GM12878 (cell line): ENCODE results near the gene ULK4. TPM values are rescaled to one million over a fixed set of nuclear protein-coding genes. Genes with fewer than 3 reads are reported as not detected.

Experiments
- ATAC-seq: fragments of 200-7000 bp; cut with Tn5 transposase; 3 replicates; pipeline ENCODE4 v1.9.1; 2020; ENCODE audit warnings: mild to moderate bottlenecking, moderate library complexity
- BruUV-seq: library from RNA; stranded (reverse); fragments of 400-500 nt; replicated peaks from 2 replicates; lab custom pipeline; 2021; lab: Mats Ljungman, UMichigan
- CTCF ChIA-PET: fragments of 300-600 bp; sonication (Branson Sonifier 250); formaldehyde crosslinking; extraction: SDS; loops from one replicate; lab custom pipeline; 2021; ENCODE audit warnings: inconsistent platforms; lab: Yijun Ruan, JAX
- POLR2A ChIA-PET: fragments of 350-600 bp; formaldehyde crosslinking; extraction: SDS; loops from one replicate; lab custom pipeline; 2021; ENCODE audit warnings: inconsistent platforms; lab: Charles Lee
- RAD21 ChIA-PET: fragments of 300-600 bp; sonication (Branson Sonifier 250); formaldehyde crosslinking; loops from one replicate; lab custom pipeline; 2023; ENCODE audit warnings: antibody characterized with exemption; ENCODE audit not compliant: unreplicated experiment; lab: Charles Lee
- SMC1A ChIA-PET: fragments of 300-600 bp; sonication (Branson Sonifier 250); formaldehyde crosslinking; loops from one replicate; lab custom pipeline; 2023; ENCODE audit not compliant: unreplicated experiment, uncharacterized antibody; lab: Charles Lee
- DNase-seq: peaks from one replicate; pipeline ENCODE4 v3.0.0-alpha.2; 2011; ENCODE audit warnings: low read depth, low spot score
- FAIRE-seq: peaks from 3 replicates; lab custom pipeline; 2011; peaks lifted over from hg19 to GRCh38; lab: Jason Lieb, UNC
- H2AFZ ChIP-seq: 2 replicates; pipeline ENCODE4 v1.6.0; 2011; ENCODE audit warnings: low read depth, low read length, control low read depth; ENCODE audit not compliant: control insufficient read depth
- H3K27ac ChIP-seq: 2 replicates; pipeline ENCODE4 v1.5.1; 2011; ENCODE audit warnings: control low read depth; ENCODE audit not compliant: control insufficient read depth, insufficient read depth
- H3K27me3 ChIP-seq, 2 experiments: replicated peaks in 1 of 2; 2 replicates each; pipeline versions ENCODE4 v1.6.0 to v1.6.1; 2011; ENCODE audit warnings: low read length in 1 of 2; ENCODE audit not compliant: control insufficient read depth in 2 of 2, insufficient read depth in 2 of 2
- H3K36me3 ChIP-seq, 2 experiments: 2 replicates each; pipeline ENCODE4 v1.5.1; 2011; ENCODE audit warnings: low read length in 1 of 2; ENCODE audit not compliant: control insufficient read depth in 2 of 2, insufficient read depth in 2 of 2
- H3K4me1 ChIP-seq: 2 replicates; pipeline ENCODE4 v1.6.1; 2011; ENCODE audit warnings: mild to moderate bottlenecking, low read length, moderate library complexity, mixed read lengths; ENCODE audit not compliant: control insufficient read depth, insufficient read depth
- H3K4me2 ChIP-seq: 2 replicates; pipeline ENCODE4 v1.6.0; 2011; ENCODE audit warnings: control low read depth; ENCODE audit not compliant: control insufficient read depth, insufficient read depth
- H3K4me3 ChIP-seq: fragments of 200-600 bp; sonication (generic); 2 replicates; pipeline ENCODE4 v1.5.1; 2016
- H3K79me2 ChIP-seq: 2 replicates; pipeline ENCODE4 v1.6.0; 2011; ENCODE audit warnings: low read length; ENCODE audit not compliant: control insufficient read depth, insufficient read depth
- H3K9ac ChIP-seq: 2 replicates; pipeline ENCODE4 v1.8.0; 2011; ENCODE audit warnings: low read length, control low read depth, mixed read lengths; ENCODE audit not compliant: control insufficient read depth, insufficient read depth
- H3K9me3 ChIP-seq: replicated peaks from 3 replicates; pipeline ENCODE4 v1.5.1; 2011; ENCODE audit warnings: mild to moderate bottlenecking, low read length; ENCODE audit not compliant: control insufficient read depth, insufficient read depth
- H4K20me1 ChIP-seq: 2 replicates; pipeline ENCODE4 v1.6.0; 2011; ENCODE audit not compliant: control insufficient read depth, insufficient read depth
- BHLHE40 ChIP-seq, 2 experiments: fragments of 450-650 bp in 1 of 2; IDR thresholded peaks; 2 replicates each; pipeline ENCODE4 v1.6.1; 2011 to 2017; ENCODE audit warnings: low read depth in 2 of 2, borderline replicate concordance in 1 of 2, improper control_type of control experiment in 1 of 2, low read length in 1 of 2, mild to moderate bottlenecking in 1 of 2
- E2F8 ChIP-seq: fragments of 450-650 bp; IDR thresholded peaks from 2 replicates; pipeline ENCODE4 v1.6.1; 2018; ENCODE audit warnings: mild to moderate bottlenecking, low read depth, moderate library complexity; ENCODE audit not compliant: partially characterized antibody
- ETV6 ChIP-seq, 2 experiments: fragments of 450-650 bp in 1 of 2; IDR thresholded peaks in 1 of 2; conservative IDR thresholded peaks in 1 of 2; 2 replicates each; pipeline ENCODE4 v1.6.1; 2014; ENCODE audit warnings: antibody characterized with exemption in 1 of 2, borderline replicate concordance in 1 of 2, low read depth in 1 of 2, mild to moderate bottlenecking in 1 of 2, moderate library complexity in 1 of 2
- GATAD2B ChIP-seq: fragments of 450-650 bp; conservative IDR thresholded peaks from 2 replicates; pipeline ENCODE4 v1.6.1; 2017; ENCODE audit warnings: low read depth, mild to moderate bottlenecking, moderate library complexity
- HDAC6 ChIP-seq: fragments of 200-600 bp; sonication (generic); IDR thresholded peaks from one replicate; pipeline ENCODE4 v1.8.0; 2017; ENCODE audit warnings: antibody characterized with exemption; ENCODE audit not compliant: unreplicated experiment
- MXI1 ChIP-seq: fragments of 150-350 bp; IDR thresholded peaks from 2 replicates; pipeline ENCODE4 v1.6.1; 2011; ENCODE audit warnings: low read depth, mild to moderate bottlenecking, inconsistent platforms, low read length, improper control_type of control experiment
- PML ChIP-seq: IDR thresholded peaks from 2 replicates; pipeline ENCODE4 v1.6.1; 2012; ENCODE audit warnings: low read length, inconsistent platforms
- POLR2A ChIP-seq: IDR thresholded peaks from 2 replicates; pipeline ENCODE4 v1.6.1; 2011; ENCODE audit warnings: low read depth, mild to moderate bottlenecking, low read length
- TAF1 ChIP-seq: IDR thresholded peaks from 2 replicates; pipeline ENCODE4 v1.6.1; 2011; ENCODE audit warnings: mild to moderate bottlenecking, low read depth, low read length, borderline replicate concordance
- TBL1XR1 ChIP-seq: IDR thresholded peaks from 2 replicates; pipeline ENCODE4 v1.6.1; 2012; ENCODE audit warnings: low read depth, low read length, improper control_type of control experiment
- ZNF687 ChIP-seq: fragments of 450-650 bp; IDR thresholded peaks from 2 replicates; pipeline ENCODE4 v1.6.1; 2017; ENCODE audit warnings: mild to moderate bottlenecking, moderate library complexity
- WGBS: methylation state at CpG from one replicate; pipeline ENCODE4 v1.1.6; 2016; ENCODE audit warnings: low lambda C conversion rate; ENCODE audit not compliant: insufficient replicate concordance, insufficient coverage; ENCODE audit errors: missing lambda C conversion rate; 5-methylcytosine and 5-hydroxymethylcytosine counted together
- in situ Hi-C: fragments of 300-500 bp; cut with MboI; formaldehyde crosslinking; loops from 9 replicates; pipeline ENCODE4 v1.14.3; 2018; ENCODE audit warnings: mixed read lengths
- intact Hi-C: fragments of 100-400 bp; cut with micrococcal nuclease; formaldehyde crosslinking; loops from one replicate; pipeline ENCODE4 v1.14.2; 2022; ENCODE audit not compliant: unreplicated experiment
- polyA plus RNA-seq, 11 experiments: library from polyadenylated mRNA; depleted of rRNA in 4 of 11; unstranded in 6 of 11; stranded (reverse) in 5 of 11; fragments of >200 nt; fragmentation: Nextera tagmentation in 4 of 11; fragmentation: Illumina TruSeq in 1 of 11; extraction: Ambion mirVana in 4 of 11; extraction: Trizol in 1 of 11; gene quantifications; 1 replicate in 1 of 11; 2 replicates in 10 of 11; pipeline versions ENCODE4 v1.2.1 to v1.2.3, GENCODE V29; 2011 to 2016; ENCODE audit warnings: inconsistent platforms in 2 of 11, missing spikeins in 2 of 11, low read depth in 1 of 11
- total RNA-seq, 4 experiments: library from RNA; depleted of rRNA in 3 of 4; stranded (reverse); fragments of >200 nt in 3 of 4; fragmentation: Illumina TruSeq in 1 of 4; extraction: Trizol in 1 of 4; gene quantifications; 2 replicates each; pipeline versions ENCODE4 v1.2.1 to v1.2.3, GENCODE V29; 2013 to 2021
- TF ChIP-seq, protein P1 (sequence below): IDR thresholded peaks from 2 replicates; pipeline ENCODE4 v1.6.1; 2012; ENCODE audit warnings: low read depth, low read length, improper control_type of control experiment
- TF ChIP-seq, protein P2 (sequence below): IDR thresholded peaks from 2 replicates; pipeline ENCODE4 v1.6.1; 2011; ENCODE audit warnings: low read depth, mild to moderate bottlenecking, low read length, moderate library complexity, borderline replicate concordance; ENCODE audit errors: extremely low read depth

The ULK4 gene
- total and polyA plus RNA-seq, 10 of the 15 experiments (the other 5 are each of a cell fraction or from before 2014, with no cell fraction given), result 3.5 to 7.6 (median 6.3) TPM

DNA sequence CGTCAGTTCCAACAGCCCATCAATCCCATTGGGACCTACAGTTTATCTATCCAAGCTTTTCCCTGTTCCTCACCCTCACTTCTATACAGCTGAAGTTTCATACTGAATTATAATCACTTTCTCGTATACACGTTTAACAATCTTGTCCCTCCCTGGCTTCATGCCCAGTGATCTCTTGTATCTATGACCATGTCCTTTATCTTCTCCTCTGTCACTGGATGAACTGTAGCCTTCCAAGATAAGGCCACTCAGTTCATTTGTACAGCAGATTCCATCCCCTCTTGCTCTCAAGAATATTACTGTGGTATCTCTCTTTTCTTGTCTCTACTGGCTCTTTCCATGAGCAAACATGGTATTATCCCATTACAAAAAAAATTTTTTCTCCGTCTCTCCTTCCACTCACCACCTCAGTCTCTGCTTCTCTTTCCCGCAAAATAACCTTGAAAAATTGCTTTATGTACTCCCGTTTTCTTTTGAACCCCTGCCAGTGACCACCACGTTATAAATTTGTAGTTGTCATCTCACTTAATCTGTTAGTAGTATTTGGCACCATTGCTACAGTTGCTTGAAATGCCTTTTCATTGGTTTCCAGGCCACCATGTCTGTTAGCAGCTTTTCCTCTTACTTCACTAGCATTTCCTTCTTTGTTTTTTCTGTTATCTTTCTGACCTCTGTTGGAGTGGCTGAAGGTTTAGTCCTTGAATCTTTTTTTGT is 753.2 kb downstream of the ULK4 start (continued):
- TF ChIP-seq ZNF687, result no peak

DNA sequence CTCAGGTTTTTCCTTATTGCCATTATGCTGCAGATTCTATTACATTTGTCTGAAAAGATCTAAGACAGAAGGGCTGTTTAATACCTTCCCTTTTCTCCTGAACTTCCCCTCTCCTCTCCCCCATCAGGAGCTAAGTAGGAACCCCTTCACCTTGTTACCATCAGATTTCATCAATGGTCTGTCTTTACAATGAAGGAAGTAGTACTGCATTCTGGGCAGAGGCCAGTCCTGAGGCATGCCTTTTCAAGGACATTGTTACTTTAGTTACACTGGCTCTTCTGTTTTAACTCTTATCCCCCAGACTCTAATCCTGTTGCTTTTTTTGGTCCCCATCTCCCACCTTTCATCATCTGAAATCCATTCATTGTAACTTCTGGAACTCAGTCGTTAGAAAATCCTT is 754.5 kb downstream of the ULK4 start:
- H3K4me3 ChIP-seq, result no peak overlapping the region
- SMC1A ChIA-PET, result interaction anchor here (1.1 to 1.4 kb wide), 3 partner anchors 8 to 25 kb away, joined by 4 to 5 read pairs (median 4); partner anchors contain the start of gene CTNNB1
- no peaks in the 10 kb centered on the region for H4K20me1 ChIP-seq
- H3K4me2 ChIP-seq, result no peak overlapping the region
- no peak overlapping the region for H2AFZ ChIP-seq
- in situ Hi-C loops, result no loop called here
- H3K9ac ChIP-seq, result no peak overlapping the region
- FAIRE-seq, result no peak
- 0 out of 2 replicates have a peak, but pooled peaks cover 4% of the 10 kb centered on the region for H3K4me1 ChIP-seq
- BruUV-seq, result no TSS peak
- H3K9me3 ChIP-seq, result peaks cover 6% of the 10 kb centered on the region
- H3K27ac ChIP-seq, result no peak overlapping the region
- H3K79me2 ChIP-seq, result peaks cover 97% of the 10 kb centered on the region
- no peak for DNase-seq
- H3K36me3 ChIP-seq, result peaks cover 0 to 4% of the 10 kb centered on the region in 2 experiments; a peak in 1 of 4 replicates
- RAD21 ChIA-PET, result interaction anchor here (1.8 kb wide), 1 partner anchor 8 kb away, joined by 4 read pairs; the partner anchor contains the start of gene CTNNB1
- POLR2A ChIA-PET, result no interaction called here
- CTCF ChIA-PET, result interaction anchor here (1.4 kb wide), 1 partner anchor 12 kb away, joined by 4 read pairs; no protein-coding TSS in a partner anchor
- intact Hi-C loops, result no loop called here
- ATAC-seq, result peak; percentile 11; the same call in 1 of the 3 replicates
- 56% methylated on average over 1 of the region's 1 CpG for WGBS
- H3K27me3 ChIP-seq, result no peaks in the 10 kb centered on the region
- TF ChIP-seq GATAD2B (no peak), PML (no peak), E2F8 (no peak), HDAC6 (no peak), ETV6 (conservative IDR thresholded peaks at IDR 0.05 in 1 of 2, IDR thresholded peaks at IDR 0.05 in 1 of 2; ENCODE audit: borderline replicate concordance in 1 of 2, low read depth in 1 of 2) (no peak), POLR2A (no peak), MXI1 (no peak), TAF1 (no peak), TBL1XR1 (no peak), BHLHE40 (IDR thresholded peaks at IDR 0.05; ENCODE audit: borderline replicate concordance in 1 of 2, low read depth in 2 of 2, low read length in 1 of 2) (no peak)
- TF ChIP-seq, protein P1, sequence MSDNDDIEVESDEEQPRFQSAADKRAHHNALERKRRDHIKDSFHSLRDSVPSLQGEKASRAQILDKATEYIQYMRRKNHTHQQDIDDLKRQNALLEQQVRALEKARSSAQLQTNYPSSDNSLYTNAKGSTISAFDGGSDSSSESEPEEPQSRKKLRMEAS, result no peak
- TF ChIP-seq, protein P2, sequence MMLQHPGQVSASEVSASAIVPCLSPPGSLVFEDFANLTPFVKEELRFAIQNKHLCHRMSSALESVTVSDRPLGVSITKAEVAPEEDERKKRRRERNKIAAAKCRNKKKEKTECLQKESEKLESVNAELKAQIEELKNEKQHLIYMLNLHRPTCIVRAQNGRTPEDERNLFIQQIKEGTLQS, result no peak
